Right kidney (tissue), 1 donor: ENCODE data around the gene ZGPAT.

Experiments
- DNase-seq: peaks from one replicate; pipeline ENCODE4 v3.0.0-alpha.2; 2016

Gene ZGPAT

GRCh38 chr20:63678071-63678470 lies 29.8 kb upstream of the ZGPAT start:
- DNase-seq = no peak

DNA sequence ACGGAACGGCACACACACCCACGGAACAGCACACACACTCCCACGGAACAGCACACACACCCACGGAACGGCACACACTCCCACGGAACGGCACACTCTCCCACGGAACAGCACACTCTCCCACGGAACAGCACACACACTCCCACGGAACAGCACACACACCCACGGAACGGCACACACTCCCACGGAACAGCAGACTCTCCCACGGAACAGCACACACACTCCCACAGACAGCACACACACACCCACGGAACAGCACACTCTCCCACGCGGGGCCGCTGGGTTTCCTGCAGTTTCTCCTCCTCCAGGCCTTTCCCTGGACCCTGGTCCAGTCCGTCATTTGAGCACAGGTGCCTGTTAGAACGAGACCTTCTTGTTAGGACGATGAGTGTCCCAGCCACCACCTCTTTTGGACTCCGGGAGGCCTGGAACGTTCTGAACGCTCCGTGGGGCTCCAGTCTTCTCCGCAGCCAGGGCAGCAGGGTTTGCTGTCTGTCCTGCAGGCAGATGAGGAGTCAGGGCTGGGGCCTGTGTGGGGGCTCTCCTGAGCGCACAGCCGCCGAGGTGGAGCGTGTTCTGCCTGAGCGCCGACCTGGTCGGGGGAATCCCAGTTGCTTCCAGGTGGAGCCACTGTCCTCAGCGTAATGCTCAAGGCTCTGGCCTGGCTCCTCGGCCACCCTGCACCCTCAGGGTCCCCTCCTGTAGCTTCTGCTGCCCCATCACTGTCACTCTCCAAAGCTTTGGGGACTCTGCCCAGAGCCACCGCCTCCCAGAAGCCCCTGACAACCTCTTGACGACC lies 29.0 kb upstream of the ZGPAT start:
- DNase-seq = no peak

GRCh38 chr20:63679799-63680305 lies 28.0 kb upstream of the ZGPAT start:
- DNase-seq = no peak

DNA sequence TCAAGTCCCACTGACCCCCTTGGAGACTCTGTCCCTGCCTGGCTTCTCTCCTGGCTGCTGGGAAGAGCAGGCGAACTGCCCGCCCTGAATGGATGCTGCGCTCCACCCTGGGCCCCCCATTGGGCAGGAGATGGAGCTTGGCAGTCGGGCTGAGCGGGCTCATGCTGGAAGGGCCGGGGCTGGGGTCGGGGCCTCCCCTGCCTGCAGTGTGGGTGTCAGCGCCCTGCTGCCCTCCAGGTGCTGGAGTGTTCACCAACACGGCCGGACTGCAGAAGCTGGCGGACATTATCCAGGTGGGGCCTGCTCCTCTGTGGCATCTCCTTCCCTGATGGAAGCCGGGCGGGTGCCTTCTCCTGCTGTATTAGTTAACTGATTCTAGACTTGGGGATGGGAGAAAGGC lies 27.4 kb upstream of the ZGPAT start:
- no peak for DNase-seq

GRCh38 chr20:63680857-63681608 lies 26.8 kb upstream of the ZGPAT start:
- DNase-seq = no peak

DNA sequence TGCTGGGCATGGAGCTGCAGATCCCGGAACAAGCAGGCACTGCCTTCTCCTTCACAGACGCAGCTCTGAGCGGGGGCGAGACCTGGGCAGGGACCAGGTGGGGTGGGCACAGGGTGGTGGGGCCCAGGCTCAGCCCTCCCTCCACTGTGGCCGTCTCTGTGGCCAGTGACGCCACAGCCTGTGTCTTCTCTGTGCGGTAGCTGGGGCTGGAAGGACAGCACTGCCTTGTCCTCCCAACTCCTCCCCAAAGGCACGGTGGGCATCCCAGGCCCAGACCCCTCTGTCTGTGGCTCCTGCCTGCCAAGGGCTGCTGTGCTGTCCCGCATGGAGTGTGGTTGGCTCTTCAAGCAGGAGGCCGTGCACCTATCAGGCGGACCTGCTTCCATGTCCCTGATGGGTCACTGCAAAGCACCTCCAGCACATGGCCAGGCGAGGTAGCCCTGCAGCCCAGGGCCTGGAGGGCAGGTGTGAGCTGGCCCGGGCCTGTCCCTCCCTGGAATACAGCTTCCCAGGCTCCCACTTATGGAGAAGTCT lies 26.2 kb upstream of the ZGPAT start:
- no peak for DNase-seq

DNA sequence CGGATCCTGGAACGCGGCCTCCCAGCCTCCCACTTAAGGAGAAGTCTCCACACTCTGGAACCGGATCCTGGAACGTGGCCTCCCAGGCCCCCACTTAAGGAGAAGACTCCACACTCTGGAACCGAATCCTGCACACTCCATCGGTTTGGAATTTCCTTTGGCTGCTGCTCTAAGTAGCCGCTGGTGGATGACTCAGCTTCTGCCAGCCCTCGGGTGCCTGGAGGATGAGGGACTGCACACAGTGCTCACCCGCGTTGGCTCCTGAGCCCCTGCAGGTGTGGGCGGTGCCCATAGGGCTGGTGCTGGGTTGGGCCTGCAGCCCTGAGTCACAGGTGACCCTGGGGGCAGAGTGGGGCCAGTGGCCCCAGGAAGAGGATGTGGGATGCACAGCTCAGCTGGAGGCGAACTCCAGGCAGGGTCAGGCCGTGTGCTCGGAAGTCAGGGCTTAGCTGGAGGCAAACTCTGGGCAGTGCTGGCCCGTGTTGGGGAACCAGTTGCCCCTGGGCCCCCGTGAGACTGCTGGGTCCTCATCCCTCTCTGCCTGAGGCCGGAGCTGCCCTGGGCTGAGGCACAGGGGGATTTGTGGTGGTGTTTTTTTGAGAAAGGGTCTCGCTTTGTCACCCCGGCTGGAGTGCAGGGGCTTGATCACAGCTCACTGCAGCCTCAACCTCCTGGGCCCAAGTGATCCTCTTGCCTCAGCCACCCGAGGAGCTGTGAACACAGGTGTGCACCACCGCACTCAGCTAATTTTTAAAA lies 25.3 kb upstream of the ZGPAT start:
- no peak for DNase-seq

- no peak for DNase-seq
Measured at GRCh38 chr20:63685269-63686026, 22.4 kb upstream of the ZGPAT start.

GRCh38 chr20:63686094-63686491 lies 21.7 kb upstream of the ZGPAT start:
- DNase-seq = no peak

DNA sequence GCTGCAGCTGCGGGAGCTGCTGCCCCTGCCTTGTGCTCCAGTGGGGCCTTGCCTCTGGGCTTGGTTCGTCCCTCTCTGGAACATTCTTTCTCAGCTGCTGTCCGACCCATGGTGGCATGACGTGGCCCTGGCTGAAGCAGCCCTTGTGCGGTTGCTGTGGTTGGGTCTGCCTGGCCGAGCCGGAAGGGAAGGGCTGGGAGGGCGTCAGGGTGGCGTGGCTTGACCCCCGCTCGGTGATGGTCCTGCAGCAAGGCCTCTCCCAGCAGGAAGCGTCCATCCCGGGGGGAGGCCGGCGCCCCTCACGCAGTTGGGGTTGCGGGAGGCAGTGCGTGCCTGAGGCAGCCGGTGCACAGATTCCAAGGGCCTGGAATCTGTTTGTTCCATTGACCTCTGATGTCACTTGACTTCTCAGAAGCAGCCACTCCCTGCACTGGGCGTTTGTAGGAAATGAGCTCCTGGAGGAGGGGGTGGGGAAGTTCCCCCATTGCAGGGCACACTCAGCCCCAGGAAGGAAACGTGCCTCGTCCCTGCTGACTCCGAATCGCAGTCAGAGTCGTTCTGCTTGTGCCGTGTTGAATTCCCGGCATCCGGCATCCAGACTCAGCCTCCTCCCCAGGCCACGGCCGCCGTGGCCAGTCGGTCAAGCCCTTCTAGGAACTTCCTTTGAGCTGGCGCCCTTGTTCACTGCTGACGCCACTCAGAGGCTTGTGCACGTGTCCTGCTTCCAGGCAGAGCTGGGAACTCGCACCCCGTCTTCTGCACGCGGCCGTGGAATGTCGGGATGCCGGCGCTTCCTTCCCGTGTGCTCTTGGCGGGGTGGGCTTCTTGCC lies 21.1 kb upstream of the ZGPAT start:
- peak; percentile 47 for DNase-seq

DNA sequence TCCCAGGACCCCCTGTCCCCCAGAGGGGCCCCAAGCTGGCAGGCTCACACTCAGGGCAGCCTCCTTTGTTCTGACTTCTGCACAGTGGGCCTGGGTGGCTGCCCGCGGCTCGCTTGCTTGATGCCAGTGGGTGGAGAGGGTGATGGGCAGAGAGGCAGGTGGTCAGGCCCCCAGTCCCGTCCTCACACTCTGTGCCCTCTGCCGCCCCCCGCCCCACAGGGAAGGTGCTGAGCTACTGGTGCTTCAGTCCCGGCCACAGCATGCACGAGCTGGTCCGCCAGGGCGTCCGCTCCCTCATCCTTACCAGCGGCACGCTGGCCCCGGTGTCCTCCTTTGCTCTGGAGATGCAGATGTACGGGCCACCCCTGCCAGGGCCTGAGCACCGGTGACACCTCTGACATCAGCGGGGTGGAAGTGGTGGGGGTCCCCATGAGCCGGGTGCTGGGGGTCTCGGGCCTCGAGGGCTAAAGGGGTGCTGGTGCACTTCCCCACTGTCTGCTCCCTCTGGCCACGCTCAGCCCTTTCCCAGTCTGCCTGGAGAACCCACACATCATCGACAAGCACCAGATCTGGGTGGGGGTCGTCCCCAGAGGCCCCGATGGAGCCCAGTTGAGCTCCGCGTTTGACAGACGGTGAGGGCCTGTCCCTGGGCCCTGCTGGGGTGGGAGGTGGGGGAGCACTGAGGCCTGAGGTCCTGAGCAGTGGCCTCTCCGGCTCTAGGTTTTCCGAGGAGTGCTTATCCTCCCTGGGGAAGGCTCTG lies 20.2 kb upstream of the ZGPAT start:
- no peak for DNase-seq

GRCh38 chr20:63688228-63689045 lies 19.4 kb upstream of the ZGPAT start:
- no peak for DNase-seq

GRCh38 chr20:63689046-63690002 lies 18.5 kb upstream of the ZGPAT start:
- DNase-seq = no peak

GRCh38 chr20:63690003-63690897 lies 17.6 kb upstream of the ZGPAT start:
- no peak for DNase-seq

GRCh38 chr20:63690898-63691710 lies 16.7 kb upstream of the ZGPAT start:
- no peak for DNase-seq
